Nasal cavity respiratory epithelium epithelial cell of viscerocranial mucosa (primary cell): ENCODE measurements around the gene MTREX. TPM values are rescaled to one million over a fixed set of nuclear protein-coding genes. Genes with fewer than 3 reads are reported as not detected.

Source experiments
- total RNA-seq: library from RNA; depleted of rRNA; stranded (reverse); fragments of >200 nt; gene quantifications from 2 replicates; pipeline ENCODE4 v1.2.3, GENCODE V29; 2014

MTREX gene
- 110 and 125 TPM in 2 replicates for total RNA-seq

GRCh38 chr5:55307383-55308253 is at the start of gene MTREX, which contains the start of gene DHX29:
MTREX (plus strand) TSS chr5:55307989; CDS start chr5:55308014, 25 bp downstream.
DHX29 (minus strand) TSS chr5:55307694; CDS start chr5:55307573, 121 bp downstream.

Other genes starting within 250 kb of the MTREX start
- gene GZMA, start 205.3 kb upstream of the MTREX start, total RNA-seq, result not detected in 2 replicates
- 11.6 and 35.5 TPM in 2 replicates for gene GPX8, start 147.8 kb upstream of the MTREX start, total RNA-seq
- gene CDC20B, start 134.8 kb upstream of the MTREX start, total RNA-seq, result under 0.01 TPM in 1 of 2 replicates, not detected in the other
- 0.07 TPM in 1 of 2 replicates, not detected in the other for gene MCIDAS, start 80.7 kb upstream of the MTREX start, total RNA-seq
- 1.6 and 2.1 TPM in 2 replicates for gene CCNO, start 74.4 kb upstream of the MTREX start, total RNA-seq
- 23.9 and 30.7 TPM in 2 replicates for gene DHX29, start 295 bp upstream of the MTREX start, total RNA-seq
- gene PLPP1, start 227.0 kb downstream of the MTREX start, total RNA-seq, result 20.8 and 21.7 TPM in 2 replicates